Neural cell (in vitro differentiated cells): ENCODE data around the gene IFNK. TPM values are rescaled to one million over a fixed set of nuclear protein-coding genes. Genes with fewer than 3 reads are reported as not detected.

Experiments used
- H2AFZ ChIP-seq: fragments of 200-600, 300-800 bp; sonication (generic), shearing (Covaris generic); 2 replicates; pipeline ENCODE4 v1.6.0; 2014; ENCODE audit warnings: low read depth, mild to moderate bottlenecking, antibody characterized with exemption, low read length, moderate library complexity
- H3F3A ChIP-seq: fragments of 200-600 bp; shearing (Covaris generic); 2 replicates; pipeline ENCODE4 v1.6.1; 2016; ENCODE audit warnings: mild to moderate bottlenecking, moderate library complexity, mixed read lengths, antibody characterized with exemption, low read length; ENCODE audit not compliant: insufficient read depth, poor library complexity, severe bottlenecking
- H3K27ac ChIP-seq: fragments of 200-600, 300-800 bp; sonication (generic), shearing (Covaris generic); 2 replicates; pipeline ENCODE4 v1.5.1; 2014; ENCODE audit warnings: mild to moderate bottlenecking, low read length, moderate library complexity
- H3K27me3 ChIP-seq: fragments of 300-800, 200-600 bp; sonication (generic), shearing (Covaris generic); 2 replicates; pipeline ENCODE4 v1.6.0; 2014; ENCODE audit warnings: mild to moderate bottlenecking, low read depth, low read length, moderate library complexity; ENCODE audit not compliant: insufficient read depth
- H3K36me3 ChIP-seq: fragments of 300-800, 200-600 bp; sonication (generic), shearing (Covaris generic); 2 replicates; pipeline ENCODE4 v1.5.1; 2014; ENCODE audit warnings: mild to moderate bottlenecking, antibody characterized with exemption, low read length, moderate library complexity; ENCODE audit not compliant: insufficient read depth
- H3K4me2 ChIP-seq: fragments of 300-800, 200-600 bp; sonication (generic), shearing (Covaris generic); 2 replicates; pipeline ENCODE4 v1.6.0; 2014; ENCODE audit warnings: mild to moderate bottlenecking, low read length
- H3K4me3 ChIP-seq: fragments of 300-800, 200-600 bp; sonication (generic), shearing (Covaris generic); 2 replicates; pipeline ENCODE4 v1.5.1; 2014; ENCODE audit warnings: mild to moderate bottlenecking, low read length, moderate library complexity
- H3K79me2 ChIP-seq: fragments of 200-600 bp; shearing (Covaris generic); replicated peaks from 2 replicates; pipeline ENCODE4 v1.6.0; 2014; ENCODE audit warnings: mild to moderate bottlenecking, low read length, moderate library complexity; ENCODE audit not compliant: insufficient read depth
- H3K9ac ChIP-seq: fragments of 300-800, 200-600 bp; sonication (generic), shearing (Covaris generic); 2 replicates; pipeline ENCODE4 v1.6.1; 2016; ENCODE audit warnings: mild to moderate bottlenecking, low read length, mixed read lengths
- H3K9me2 ChIP-seq: fragments of 200-600 bp; shearing (Covaris generic); 2 replicates; pipeline ENCODE4 v1.6.1; 2016; ENCODE audit warnings: mild to moderate bottlenecking, low read length, mixed read lengths; ENCODE audit not compliant: insufficient read depth
- H3K9me3 ChIP-seq: fragments of 200-600, 300-800 bp; sonication (generic), shearing (Covaris generic); 2 replicates; pipeline ENCODE4 v1.6.1; 2016; ENCODE audit warnings: mild to moderate bottlenecking, mixed run types, low read length, moderate library complexity, mixed read lengths
- H4K20me1 ChIP-seq: fragments of 200-600 bp; shearing (Covaris generic); 2 replicates; pipeline ENCODE4 v1.6.1; 2016; ENCODE audit warnings: mild to moderate bottlenecking, mixed run types; ENCODE audit not compliant: insufficient read depth
- EP300 ChIP-seq: fragments of 450-650 bp; conservative IDR thresholded peaks from 2 replicates; pipeline ENCODE4 v1.6.1; 2014; ENCODE audit warnings: antibody characterized with exemption, mild to moderate bottlenecking, moderate library complexity; ENCODE audit not compliant: poor library complexity, severe bottlenecking
- EZH2 ChIP-seq: fragments of 200-600, 300-800 bp; shearing (Covaris generic), sonication (generic); IDR thresholded peaks from 2 replicates; pipeline ENCODE4 v1.6.1; 2014; ENCODE audit warnings: antibody characterized with exemption, low read length, borderline replicate concordance, mild to moderate bottlenecking; ENCODE audit not compliant: insufficient read depth, poor library complexity, severe bottlenecking
- MXI1 ChIP-seq: fragments of 450-650 bp; conservative IDR thresholded peaks from 2 replicates; pipeline ENCODE4 v1.6.1; 2014; ENCODE audit warnings: antibody characterized with exemption, mild to moderate bottlenecking; ENCODE audit not compliant: poor library complexity, severe bottlenecking
- POLR2AphosphoS5 ChIP-seq: IDR thresholded peaks from 2 replicates; pipeline ENCODE4 v1.6.1; 2012
- RAD21 ChIP-seq: fragments of 450-650 bp; conservative IDR thresholded peaks from 2 replicates; pipeline ENCODE4 v1.6.1; 2014; ENCODE audit warnings: antibody characterized with exemption, mild to moderate bottlenecking, moderate library complexity
- SMC3 ChIP-seq: fragments of 450-650 bp; conservative IDR thresholded peaks from 2 replicates; pipeline ENCODE4 v1.6.1; 2014; ENCODE audit warnings: antibody characterized with exemption, mild to moderate bottlenecking, moderate library complexity; ENCODE audit not compliant: poor library complexity
- TAF1 ChIP-seq: IDR thresholded peaks from 2 replicates; pipeline ENCODE4 v1.6.1; 2012; ENCODE audit warnings: low read depth
- polyA plus RNA-seq: library from polyadenylated mRNA; depleted of rRNA; stranded (reverse); fragments of >200 nt; gene quantifications from 2 replicates; pipeline ENCODE4 v1.2.3, GENCODE V29; 2014
- TF ChIP-seq, protein P1 (sequence below): IDR thresholded peaks from 2 replicates; pipeline ENCODE4 v1.6.1; 2012; ENCODE audit warnings: borderline replicate concordance
- TF ChIP-seq, protein P2 (sequence below): fragments of 450-650 bp; IDR thresholded peaks from 2 replicates; pipeline ENCODE4 v1.5.1; 2014; ENCODE audit warnings: antibody characterized with exemption, mild to moderate bottlenecking, moderate library complexity; ENCODE audit not compliant: poor library complexity, severe bottlenecking

Gene IFNK
- polyA plus RNA-seq, 1 donor from 2014 or later: not detected

DNA sequence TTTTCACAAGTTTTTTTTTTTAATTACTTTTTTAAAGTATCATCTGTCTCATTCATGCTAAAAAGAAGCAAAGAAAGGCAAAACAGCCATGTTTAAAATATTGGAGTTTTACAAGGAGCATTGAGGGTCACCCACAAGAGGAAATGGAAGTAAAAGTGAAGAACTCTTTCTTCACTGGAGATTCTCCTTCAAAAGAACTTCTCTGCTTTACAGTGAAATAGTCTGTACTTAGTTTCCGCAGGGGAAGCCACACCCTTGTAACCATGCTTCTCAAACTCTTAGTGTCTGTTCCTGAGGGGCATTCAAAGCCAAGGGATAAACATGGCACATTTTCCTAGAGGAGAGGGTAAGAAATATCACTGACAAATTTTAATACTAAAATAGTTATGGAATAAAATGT, 40.6 kb downstream of the IFNK start:
- peaks cover 20% of the 10 kb centered on the region for H3K79me2 ChIP-seq
- H3K4me2 ChIP-seq: no peak overlapping the region
- H2AFZ ChIP-seq: no peak overlapping the region
- no peak overlapping the region for H3K9ac ChIP-seq
- peak overlapping the region; percentile 51 for H3K27ac ChIP-seq
- no peaks in the 10 kb centered on the region for H4K20me1 ChIP-seq
- no peaks in the 10 kb centered on the region for H3K9me3 ChIP-seq
- TF ChIP-seq MXI1: no peak
- TF ChIP-seq EP300: no peak
- TF ChIP-seq, protein P1, sequence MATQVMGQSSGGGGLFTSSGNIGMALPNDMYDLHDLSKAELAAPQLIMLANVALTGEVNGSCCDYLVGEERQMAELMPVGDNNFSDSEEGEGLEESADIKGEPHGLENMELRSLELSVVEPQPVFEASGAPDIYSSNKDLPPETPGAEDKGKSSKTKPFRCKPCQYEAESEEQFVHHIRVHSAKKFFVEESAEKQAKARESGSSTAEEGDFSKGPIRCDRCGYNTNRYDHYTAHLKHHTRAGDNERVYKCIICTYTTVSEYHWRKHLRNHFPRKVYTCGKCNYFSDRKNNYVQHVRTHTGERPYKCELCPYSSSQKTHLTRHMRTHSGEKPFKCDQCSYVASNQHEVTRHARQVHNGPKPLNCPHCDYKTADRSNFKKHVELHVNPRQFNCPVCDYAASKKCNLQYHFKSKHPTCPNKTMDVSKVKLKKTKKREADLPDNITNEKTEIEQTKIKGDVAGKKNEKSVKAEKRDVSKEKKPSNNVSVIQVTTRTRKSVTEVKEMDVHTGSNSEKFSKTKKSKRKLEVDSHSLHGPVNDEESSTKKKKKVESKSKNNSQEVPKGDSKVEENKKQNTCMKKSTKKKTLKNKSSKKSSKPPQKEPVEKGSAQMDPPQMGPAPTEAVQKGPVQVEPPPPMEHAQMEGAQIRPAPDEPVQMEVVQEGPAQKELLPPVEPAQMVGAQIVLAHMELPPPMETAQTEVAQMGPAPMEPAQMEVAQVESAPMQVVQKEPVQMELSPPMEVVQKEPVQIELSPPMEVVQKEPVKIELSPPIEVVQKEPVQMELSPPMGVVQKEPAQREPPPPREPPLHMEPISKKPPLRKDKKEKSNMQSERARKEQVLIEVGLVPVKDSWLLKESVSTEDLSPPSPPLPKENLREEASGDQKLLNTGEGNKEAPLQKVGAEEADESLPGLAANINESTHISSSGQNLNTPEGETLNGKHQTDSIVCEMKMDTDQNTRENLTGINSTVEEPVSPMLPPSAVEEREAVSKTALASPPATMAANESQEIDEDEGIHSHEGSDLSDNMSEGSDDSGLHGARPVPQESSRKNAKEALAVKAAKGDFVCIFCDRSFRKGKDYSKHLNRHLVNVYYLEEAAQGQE: no peak
- TF ChIP-seq POLR2AphosphoS5: no peak
- TF ChIP-seq RAD21: no peak
- no peak for TF ChIP-seq TAF1
- TF ChIP-seq SMC3: no peak
- TF ChIP-seq, protein P2, sequence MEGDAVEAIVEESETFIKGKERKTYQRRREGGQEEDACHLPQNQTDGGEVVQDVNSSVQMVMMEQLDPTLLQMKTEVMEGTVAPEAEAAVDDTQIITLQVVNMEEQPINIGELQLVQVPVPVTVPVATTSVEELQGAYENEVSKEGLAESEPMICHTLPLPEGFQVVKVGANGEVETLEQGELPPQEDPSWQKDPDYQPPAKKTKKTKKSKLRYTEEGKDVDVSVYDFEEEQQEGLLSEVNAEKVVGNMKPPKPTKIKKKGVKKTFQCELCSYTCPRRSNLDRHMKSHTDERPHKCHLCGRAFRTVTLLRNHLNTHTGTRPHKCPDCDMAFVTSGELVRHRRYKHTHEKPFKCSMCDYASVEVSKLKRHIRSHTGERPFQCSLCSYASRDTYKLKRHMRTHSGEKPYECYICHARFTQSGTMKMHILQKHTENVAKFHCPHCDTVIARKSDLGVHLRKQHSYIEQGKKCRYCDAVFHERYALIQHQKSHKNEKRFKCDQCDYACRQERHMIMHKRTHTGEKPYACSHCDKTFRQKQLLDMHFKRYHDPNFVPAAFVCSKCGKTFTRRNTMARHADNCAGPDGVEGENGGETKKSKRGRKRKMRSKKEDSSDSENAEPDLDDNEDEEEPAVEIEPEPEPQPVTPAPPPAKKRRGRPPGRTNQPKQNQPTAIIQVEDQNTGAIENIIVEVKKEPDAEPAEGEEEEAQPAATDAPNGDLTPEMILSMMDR: no peak
- no peak for TF ChIP-seq EZH2
- no peaks in the 10 kb centered on the region for H3K27me3 ChIP-seq
- H3K36me3 ChIP-seq: peaks cover 9% of the 10 kb centered on the region
- H3F3A ChIP-seq: no peaks in the 10 kb centered on the region
- peak overlapping the region; percentile 8 for H3K4me3 ChIP-seq
- H3K9me2 ChIP-seq: no peaks in the 10 kb centered on the region

DNA sequence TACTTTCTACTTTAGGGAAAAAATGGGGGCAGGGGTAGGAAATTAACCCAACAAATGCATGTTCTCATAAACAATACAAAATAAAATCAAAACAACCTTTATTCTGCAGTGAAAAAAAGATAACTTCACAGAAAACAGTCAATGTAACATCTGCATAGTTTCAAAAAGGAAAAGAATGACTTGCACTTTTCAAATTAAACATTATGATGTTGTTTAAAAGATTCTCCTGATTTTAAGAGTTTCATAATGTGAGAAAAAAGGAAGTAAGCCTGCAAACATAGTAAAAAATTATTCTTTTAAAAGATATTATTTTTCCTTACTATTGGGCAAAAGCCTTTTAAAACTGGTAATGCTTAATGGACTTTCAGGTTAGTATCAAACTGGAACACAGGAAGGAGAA, 41.6 kb downstream of the IFNK start:
- Histone ChIP-seq H3K9me3 (no peaks in the 10 kb centered on the region), H3K36me3 (peaks cover 7% of the 10 kb centered on the region), H3K9ac (no peak overlapping the region), H3K27me3 (no peaks in the 10 kb centered on the region), H2AFZ (no peak overlapping the region), H3K4me3 (peak overlapping the region; percentile 8), H3K9me2 (no peaks in the 10 kb centered on the region), H3K4me2 (peak overlapping the region; percentile 2), H3K27ac (peak overlapping the region; percentile 51), H3F3A (peaks cover under 1% of the 10 kb centered on the region), H4K20me1 (no peaks in the 10 kb centered on the region), H3K79me2 (peaks cover 28% of the 10 kb centered on the region)
- TF ChIP-seq EZH2: no peak

DNA sequence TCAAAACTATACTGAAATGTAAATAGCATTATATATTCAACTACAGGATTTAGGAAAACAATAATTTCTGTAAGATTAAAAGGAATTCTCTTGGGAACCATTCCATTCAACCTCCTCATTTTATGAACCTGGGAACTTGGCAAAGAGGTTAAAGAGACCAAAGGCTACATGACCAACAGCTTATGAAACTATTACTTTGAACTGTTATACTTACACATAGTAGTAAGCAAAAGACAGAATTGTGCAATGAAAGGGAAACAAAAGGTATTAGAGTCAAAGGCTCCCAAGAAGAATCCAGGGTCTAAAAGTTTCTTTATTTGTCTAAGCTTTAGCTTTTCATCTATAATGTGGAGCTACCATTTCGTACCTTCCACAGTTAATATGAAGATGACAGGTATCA, 42.0 kb downstream of the IFNK start:
- H3K27ac ChIP-seq: no peak overlapping the region
- H3F3A ChIP-seq: peaks cover 4% of the 10 kb centered on the region
- TF ChIP-seq EZH2: no peak
- no peak for TF ChIP-seq TAF1
- TF ChIP-seq EP300: no peak
- TF ChIP-seq, protein P1: no peak
- no peak for TF ChIP-seq RAD21
- TF ChIP-seq, protein P2: no peak
- H3K79me2 ChIP-seq: peaks cover 32% of the 10 kb centered on the region
- no peaks in the 10 kb centered on the region for H3K9me2 ChIP-seq
- no peaks in the 10 kb centered on the region for H3K27me3 ChIP-seq
- no peak overlapping the region for H3K9ac ChIP-seq
- peak overlapping the region; percentile 2 for H3K4me2 ChIP-seq
- no peaks in the 10 kb centered on the region for H3K9me3 ChIP-seq
- H3K4me3 ChIP-seq: no peak overlapping the region
- peaks cover 3% of the 10 kb centered on the region for H3K36me3 ChIP-seq
- H2AFZ ChIP-seq: no peak overlapping the region
- no peaks in the 10 kb centered on the region for H4K20me1 ChIP-seq
